HUES64 (cell line): ENCODE results near the gene OSCP1.

Experiments
- H3K27ac ChIP-seq: 2 replicates; pipeline ENCODE4 v1.7.0; 2013; ENCODE audit warnings: low read depth, low read length, inconsistent platforms
- H3K27me3 ChIP-seq: 2 replicates; pipeline ENCODE4 v1.6.1; 2013; ENCODE audit warnings: mild to moderate bottlenecking, low read length; ENCODE audit not compliant: insufficient read depth
- H3K36me3 ChIP-seq: 2 replicates; pipeline ENCODE4 v1.6.1; 2013; ENCODE audit warnings: mild to moderate bottlenecking, low read length; ENCODE audit not compliant: insufficient read depth
- H3K4me1 ChIP-seq: 2 replicates; pipeline ENCODE4 v1.6.1; 2013; ENCODE audit warnings: mild to moderate bottlenecking, low read length, moderate library complexity; ENCODE audit not compliant: insufficient read depth
- H3K4me3 ChIP-seq: 2 replicates; pipeline ENCODE4 v1.5.1; 2013; ENCODE audit warnings: mild to moderate bottlenecking, low read length, moderate library complexity
- H3K9ac ChIP-seq: 2 replicates; pipeline ENCODE4 v1.6.1; 2013; ENCODE audit warnings: mild to moderate bottlenecking, low read depth, low read length
- H3K9me3 ChIP-seq: 2 replicates; pipeline ENCODE4 v1.6.1; 2013; ENCODE audit warnings: low read depth, low read length; ENCODE audit not compliant: insufficient read depth
- WGBS: fragments of 150-250, 120-280 bp; methylation state at CpG from one replicate; pipeline ENCODE4 v1.1.7; 2013; ENCODE audit warnings: missing lambda C conversion rate; 5-methylcytosine and 5-hydroxymethylcytosine counted together

Gene OSCP1

DNA sequence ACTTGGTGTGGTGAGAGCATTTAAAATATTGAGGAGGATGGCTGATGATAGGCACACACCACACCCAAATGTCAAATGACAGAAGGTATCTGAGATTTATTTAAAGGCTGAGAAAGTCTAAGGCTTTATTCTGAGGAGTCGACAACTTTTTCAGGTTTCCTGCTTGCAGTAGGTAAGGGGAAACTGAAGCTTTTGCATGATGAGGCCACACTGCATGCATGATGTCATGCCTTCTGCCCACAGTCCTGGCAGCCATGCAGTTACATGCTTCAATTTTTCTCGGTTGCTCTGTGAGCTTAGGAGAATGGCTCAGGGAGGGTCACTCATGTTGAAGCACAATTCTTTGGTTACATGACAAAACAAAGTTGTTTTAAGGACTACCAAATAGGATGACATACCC, 7.0 kb downstream of the OSCP1 start:
- H3K36me3 ChIP-seq, result no peaks in the 10 kb centered on the region
- H3K27ac ChIP-seq, result no peak overlapping the region
- H3K9ac ChIP-seq, result no peak overlapping the region
- no peaks in the 10 kb centered on the region for H3K9me3 ChIP-seq
- no peak overlapping the region for H3K4me3 ChIP-seq
- WGBS, result 93% methylated on average over 2 of the region's 2 CpGs
- H3K27me3 ChIP-seq, result no peaks in the 10 kb centered on the region
- H3K4me1 ChIP-seq, result peaks cover 9% of the 10 kb centered on the region; the same call in 1 of the 2 replicates

DNA sequence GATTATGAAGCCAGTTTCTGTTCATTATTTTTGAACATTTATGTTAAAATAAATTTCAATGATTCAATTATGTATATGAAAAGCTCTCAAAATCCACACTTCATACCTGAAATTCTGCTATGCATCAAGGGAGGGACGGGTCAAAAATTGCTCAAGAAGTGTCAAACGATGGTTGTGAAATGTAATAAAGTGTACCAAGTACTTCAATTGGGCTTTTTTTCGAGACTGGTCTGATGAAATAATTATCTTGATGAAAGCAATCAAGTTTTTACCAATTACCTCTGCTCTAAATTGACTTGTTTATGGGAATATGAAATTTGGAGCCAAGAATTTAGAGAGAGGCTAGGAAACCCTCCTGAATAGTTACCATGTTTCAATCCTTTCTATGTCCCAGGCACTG, 7.9 kb downstream of the OSCP1 start:
- peaks cover 9% of the 10 kb centered on the region; the same call in 1 of the 2 replicates for H3K4me1 ChIP-seq
- no peak overlapping the region for H3K27ac ChIP-seq
- H3K27me3 ChIP-seq, result no peaks in the 10 kb centered on the region
- no peak overlapping the region for H3K4me3 ChIP-seq
- no peaks in the 10 kb centered on the region for H3K9me3 ChIP-seq
- 83% methylated on average over 3 of the region's 3 CpGs for WGBS
- H3K36me3 ChIP-seq, result no peaks in the 10 kb centered on the region
- no peak overlapping the region for H3K9ac ChIP-seq

DNA sequence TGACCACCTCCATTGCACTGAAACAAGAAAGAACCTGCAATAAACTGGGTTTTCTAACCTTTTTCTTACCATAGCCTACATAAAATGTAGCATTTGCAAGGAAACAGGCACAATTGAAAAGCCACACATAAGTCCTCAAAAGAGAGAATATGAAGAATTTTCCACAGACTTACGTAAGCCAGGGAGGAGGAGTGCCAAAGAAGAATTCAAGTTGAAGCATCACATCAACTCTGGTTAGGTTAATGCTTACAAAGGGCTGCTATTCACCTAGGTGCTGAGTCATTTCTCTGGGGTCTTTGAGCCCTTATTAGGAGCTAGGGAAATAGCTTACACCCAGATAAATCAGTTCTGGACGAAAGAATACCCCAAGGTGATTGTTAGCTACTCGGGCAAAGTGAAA, 9.6 kb downstream of the OSCP1 start:
- WGBS, result 86% methylated on average over 3 of the region's 3 CpGs
- H3K27ac ChIP-seq, result no peak overlapping the region
- no peak overlapping the region for H3K4me3 ChIP-seq
- peaks cover 9% of the 10 kb centered on the region; the same call in 1 of the 2 replicates for H3K4me1 ChIP-seq
- no peaks in the 10 kb centered on the region for H3K36me3 ChIP-seq
- no peak overlapping the region for H3K9ac ChIP-seq
- no peaks in the 10 kb centered on the region for H3K27me3 ChIP-seq
- no peaks in the 10 kb centered on the region for H3K9me3 ChIP-seq

DNA sequence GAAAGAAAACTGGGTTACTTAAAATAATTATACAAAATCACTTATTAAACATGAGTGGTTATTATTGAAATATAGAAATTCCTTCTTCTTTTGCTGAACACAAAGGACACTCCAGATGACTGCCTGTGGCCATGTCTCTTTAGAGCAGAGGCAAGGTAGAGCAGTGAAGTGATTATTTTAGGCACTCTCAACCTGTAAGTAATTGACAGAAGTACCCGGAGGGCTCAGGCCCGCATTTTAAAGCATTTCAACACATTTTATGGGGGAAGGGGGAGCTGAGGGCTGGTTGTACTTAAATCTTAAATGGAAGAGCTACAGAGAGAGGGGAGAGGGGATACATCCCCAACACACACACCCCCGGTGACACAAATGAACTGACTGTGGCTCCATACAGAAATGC, 10.2 kb downstream of the OSCP1 start:
- Histone ChIP-seq H3K27me3 (no peaks in the 10 kb centered on the region), H3K27ac (no peak overlapping the region), H3K4me3 (no peak overlapping the region), H3K36me3 (no peaks in the 10 kb centered on the region), H3K4me1 (peaks cover 9% of the 10 kb centered on the region; the same call in 1 of the 2 replicates), H3K9ac (no peak overlapping the region), H3K9me3 (no peaks in the 10 kb centered on the region)
- WGBS, result 60% methylated on average over 3 of the region's 3 CpGs

DNA sequence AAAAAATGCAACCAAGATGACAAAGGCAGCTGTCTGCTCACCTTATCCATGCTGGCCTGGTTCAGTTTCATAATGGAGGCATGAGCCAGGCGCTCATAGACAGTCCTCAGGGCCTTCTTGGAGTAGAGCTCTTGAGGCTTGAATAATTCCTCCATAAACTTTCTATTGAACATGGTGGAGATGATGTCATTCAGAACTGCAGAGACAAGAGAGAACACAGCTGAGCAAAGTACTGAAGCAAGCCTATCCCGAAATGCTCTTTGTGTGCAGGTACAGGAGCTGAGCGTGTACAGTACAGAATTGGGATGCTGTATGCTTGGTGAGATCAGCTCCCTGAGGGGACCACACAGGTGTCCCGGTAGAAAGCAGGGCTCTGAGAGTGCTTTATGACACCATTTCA, 11.5 kb downstream of the OSCP1 start:
- 88% methylated on average over 4 of the region's 4 CpGs for WGBS
- H3K9ac ChIP-seq, result no peak overlapping the region
- H3K36me3 ChIP-seq, result no peaks in the 10 kb centered on the region
- no peak overlapping the region for H3K4me3 ChIP-seq
- H3K27ac ChIP-seq, result no peak overlapping the region
- no peaks in the 10 kb centered on the region for H3K27me3 ChIP-seq
- H3K4me1 ChIP-seq, result peaks cover 9% of the 10 kb centered on the region; the same call in 1 of the 2 replicates
- no peaks in the 10 kb centered on the region for H3K9me3 ChIP-seq

GRCh38 chr1:36436821-36437220, 13.4 kb downstream of the OSCP1 start:
- no peak overlapping the region for H3K9ac ChIP-seq
- H3K4me1 ChIP-seq, result peaks cover 9% of the 10 kb centered on the region; the same call in 1 of the 2 replicates
- no peaks in the 10 kb centered on the region for H3K27me3 ChIP-seq
- no peaks in the 10 kb centered on the region for H3K9me3 ChIP-seq
- H3K4me3 ChIP-seq, result no peak overlapping the region
- H3K27ac ChIP-seq, result no peak overlapping the region
- no peaks in the 10 kb centered on the region for H3K36me3 ChIP-seq
- WGBS, result 100% methylated on average over 1 of the region's 1 CpG

- no peaks in the 10 kb centered on the region for H3K9me3 ChIP-seq
- WGBS, result 74% methylated on average over 1 of the region's 1 CpG
- no peaks in the 10 kb centered on the region for H3K4me1 ChIP-seq
- H3K9ac ChIP-seq, result no peak overlapping the region
- H3K36me3 ChIP-seq, result no peaks in the 10 kb centered on the region
- no peak overlapping the region for H3K27ac ChIP-seq
- H3K4me3 ChIP-seq, result no peak overlapping the region
- H3K27me3 ChIP-seq, result no peaks in the 10 kb centered on the region
Observed at GRCh38 chr1:36433102-36433501, 17.1 kb downstream of the OSCP1 start.

GRCh38 chr1:36432616-36433015, 17.6 kb downstream of the OSCP1 start:
- H3K27ac ChIP-seq, result no peak overlapping the region
- no peaks in the 10 kb centered on the region for H3K4me1 ChIP-seq
- no peak overlapping the region for H3K4me3 ChIP-seq
- no peaks in the 10 kb centered on the region for H3K27me3 ChIP-seq
- H3K36me3 ChIP-seq, result no peaks in the 10 kb centered on the region
- no peaks in the 10 kb centered on the region for H3K9me3 ChIP-seq
- no peak overlapping the region for H3K9ac ChIP-seq
- 90% methylated on average over 4 of the region's 4 CpGs for WGBS

- WGBS, result 76% methylated on average over 4 of the region's 4 CpGs
- no peak overlapping the region for H3K9ac ChIP-seq
Observed at GRCh38 chr1:36425791-36426190, 24.5 kb downstream of the OSCP1 start.

GRCh38 chr1:36421649-36422048, 28.6 kb downstream of the OSCP1 start:
- Histone ChIP-seq H3K4me3 (no peak overlapping the region), H3K27me3 (no peaks in the 10 kb centered on the region), H3K27ac (no peak overlapping the region), H3K4me1 (peaks cover 5% of the 10 kb centered on the region; the same call in 1 of the 2 replicates), H3K9me3 (no peaks in the 10 kb centered on the region), H3K36me3 (no peaks in the 10 kb centered on the region), H3K9ac (no peak overlapping the region)
- 93% methylated on average over 7 of the region's 7 CpGs for WGBS

More at GRCh38 chr1:36425791-36426190, 24.5 kb downstream of the OSCP1 start:
- no peaks in the 10 kb centered on the region for H3K36me3 ChIP-seq
- no peak overlapping the region for H3K27ac ChIP-seq
- H3K27me3 ChIP-seq, result no peaks in the 10 kb centered on the region
- no peaks in the 10 kb centered on the region for H3K4me1 ChIP-seq
- H3K4me3 ChIP-seq, result no peak overlapping the region
- no peaks in the 10 kb centered on the region for H3K9me3 ChIP-seq

GRCh38 chr1:36420836-36421317, 29.4 kb downstream of the OSCP1 start:
- Histone ChIP-seq H3K9me3 (no peaks in the 10 kb centered on the region), H3K27me3 (no peaks in the 10 kb centered on the region), H3K27ac (no peak overlapping the region), H3K4me3 (no peak overlapping the region), H3K36me3 (no peaks in the 10 kb centered on the region), H3K4me1 (peaks cover 5% of the 10 kb centered on the region; the same call in 1 of the 2 replicates), H3K9ac (0 out of 2 replicates have a peak overlapping the region, but pooled peaks have one; percentile 22)
- WGBS, result 28% methylated on average over 13 of the region's 13 CpGs

- H3K27me3 ChIP-seq, result no peaks in the 10 kb centered on the region
- no peak overlapping the region for H3K4me3 ChIP-seq
- H3K4me1 ChIP-seq, result peaks cover 5% of the 10 kb centered on the region; the same call in 1 of the 2 replicates
- H3K36me3 ChIP-seq, result no peaks in the 10 kb centered on the region
- H3K9me3 ChIP-seq, result no peaks in the 10 kb centered on the region
- 75% methylated on average over 5 of the region's 5 CpGs for WGBS
- no peak overlapping the region for H3K9ac ChIP-seq
- H3K27ac ChIP-seq, result no peak overlapping the region
Observed at GRCh38 chr1:36420409-36420808, 29.8 kb downstream of the OSCP1 start.
